Activated naive CD4-positive, alpha-beta T cell treated with anti-CD3 and anti-CD28 coated beads, Interleukin-2, amount 10 ng/mL, durations not matched to agents 7 days and 5 days (primary cell): Measurements from ENCODE around the gene SLC29A3.
A peak's percentile ranks its signal among the peaks of the same experiment; 100 is the strongest.

ENCODE experiments used
- CTCF ChIA-PET: fragments of 350-600 bp; sonication (Branson Sonifier 250); formaldehyde crosslinking; loops from one replicate; lab custom pipeline; 2021; ENCODE audit warnings: antibody characterized with exemption; lab: Charles Lee
- DNase-seq: peaks from one replicate; pipeline ENCODE4 v3.0.0-alpha.2; 2020
- H3K27ac Mint-ChIP-seq: one replicate; pipeline ENCODE4 v1.8.0; 2021; ENCODE audit warnings: mild to moderate bottlenecking, moderate library complexity, mixed read lengths
- H3K27me3 Mint-ChIP-seq: one replicate; pipeline ENCODE4 v1.8.0; 2021; ENCODE audit warnings: mild to moderate bottlenecking, mixed read lengths
- H3K36me3 Mint-ChIP-seq: one replicate; pipeline ENCODE4 v1.8.0; 2021; ENCODE audit warnings: mixed read lengths
- H3K4me1 Mint-ChIP-seq: one replicate; pipeline ENCODE4 v1.8.0; 2021; ENCODE audit warnings: mixed read lengths
- H3K4me3 Mint-ChIP-seq: one replicate; pipeline ENCODE4 v1.8.0; 2021; ENCODE audit warnings: mild to moderate bottlenecking, moderate library complexity, mixed read lengths
- H3K9me3 Mint-ChIP-seq: one replicate; pipeline ENCODE4 v1.8.0; 2021; ENCODE audit warnings: mixed read lengths

The SLC29A3 gene

GRCh38 chr10:71312811-71313789, 6.0 kb upstream of the SLC29A3 start:
- no peak overlapping the region for H3K27ac Mint-ChIP-seq
- CTCF ChIA-PET = interaction anchor here (0.6 to 6.6 kb wide), 11 partner anchors 17 to 498 kb away, joined by 3 to 60 read pairs (median 4); no protein-coding TSS in a partner anchor
- DNase-seq = no peak

GRCh38 chr10:71314028-71314693, 4.9 kb upstream of the SLC29A3 start:
- H3K27me3 Mint-ChIP-seq = peaks cover 43% of the 10 kb centered on the region
- no peak overlapping the region for H3K27ac Mint-ChIP-seq
- no peaks in the 10 kb centered on the region for H3K36me3 Mint-ChIP-seq
- CTCF ChIA-PET = interaction anchor here (0.6 to 6.6 kb wide), 18 partner anchors 9 to 497 kb away, joined by 3 to 60 read pairs (median 4); no protein-coding TSS in a partner anchor
- H3K4me3 Mint-ChIP-seq = no peak overlapping the region
- no peaks in the 10 kb centered on the region for H3K9me3 Mint-ChIP-seq
- peaks cover 27% of the 10 kb centered on the region for H3K4me1 Mint-ChIP-seq
- DNase-seq = peak; percentile 73

More at GRCh38 chr10:71312811-71313789, 6.0 kb upstream of the SLC29A3 start:
- no peaks in the 10 kb centered on the region for H3K36me3 Mint-ChIP-seq
- no peak overlapping the region for H3K4me3 Mint-ChIP-seq
- H3K27me3 Mint-ChIP-seq = peaks cover 45% of the 10 kb centered on the region
- H3K9me3 Mint-ChIP-seq = no peaks in the 10 kb centered on the region
- H3K4me1 Mint-ChIP-seq = peaks cover 23% of the 10 kb centered on the region

GRCh38 chr10:71314694-71315225, 4.3 kb upstream of the SLC29A3 start:
- no peaks in the 10 kb centered on the region for H3K36me3 Mint-ChIP-seq
- no peak for DNase-seq
- no peak overlapping the region for H3K27ac Mint-ChIP-seq
- CTCF ChIA-PET = interaction anchor here (0.7 to 6.6 kb wide), 16 partner anchors 9 to 581 kb away, joined by 3 to 60 read pairs (median 4); no protein-coding TSS in a partner anchor
- no peak overlapping the region for H3K4me3 Mint-ChIP-seq
- peaks cover 32% of the 10 kb centered on the region for H3K4me1 Mint-ChIP-seq
- no peaks in the 10 kb centered on the region for H3K9me3 Mint-ChIP-seq
- peaks cover 40% of the 10 kb centered on the region for H3K27me3 Mint-ChIP-seq

GRCh38 chr10:71316056-71316785, 2.8 kb upstream of the SLC29A3 start:
- H3K4me1 Mint-ChIP-seq = peaks cover 35% of the 10 kb centered on the region
- no peak overlapping the region for H3K4me3 Mint-ChIP-seq
- no peak for DNase-seq
- no peak overlapping the region for H3K27ac Mint-ChIP-seq
- no peaks in the 10 kb centered on the region for H3K36me3 Mint-ChIP-seq
- H3K27me3 Mint-ChIP-seq = peaks cover 31% of the 10 kb centered on the region
- no peaks in the 10 kb centered on the region for H3K9me3 Mint-ChIP-seq
- CTCF ChIA-PET = interaction anchor here (0.7 to 6.6 kb wide), 12 partner anchors 10 to 580 kb away, joined by 3 to 60 read pairs (median 4); no protein-coding TSS in a partner anchor

GRCh38 chr10:71316786-71317160, 2.3 kb upstream of the SLC29A3 start:
- Mint-ChIP-seq H3K4me3 (no peak overlapping the region), H3K27me3 (peaks cover 29% of the 10 kb centered on the region), H3K27ac (no peak overlapping the region), H3K9me3 (no peaks in the 10 kb centered on the region), H3K36me3 (no peaks in the 10 kb centered on the region), H3K4me1 (peaks cover 35% of the 10 kb centered on the region)
- no peak for DNase-seq
- CTCF ChIA-PET = interaction anchor here (1.3 to 6.6 kb wide), 5 partner anchors 45 to 495 kb away, joined by 3 to 60 read pairs (median 5); no protein-coding TSS in a partner anchor

GRCh38 chr10:71317739-71318138, 1.3 kb upstream of the SLC29A3 start:
- Mint-ChIP-seq H3K27ac (no peak overlapping the region), H3K27me3 (peaks cover 26% of the 10 kb centered on the region), H3K4me3 (no peak overlapping the region), H3K36me3 (no peaks in the 10 kb centered on the region), H3K9me3 (no peaks in the 10 kb centered on the region), H3K4me1 (peaks cover 35% of the 10 kb centered on the region)
- no peak for DNase-seq
- CTCF ChIA-PET = interaction anchor here (1.3 to 6.6 kb wide), 6 partner anchors 14 to 494 kb away, joined by 3 to 60 read pairs (median 4); no protein-coding TSS in a partner anchor

GRCh38 chr10:71319800-71320392, 837 bp downstream of the SLC29A3 start:
- peaks cover 11% of the 10 kb centered on the region for H3K36me3 Mint-ChIP-seq
- no peaks in the 10 kb centered on the region for H3K9me3 Mint-ChIP-seq
- H3K4me1 Mint-ChIP-seq = peaks cover 40% of the 10 kb centered on the region
- no peak for DNase-seq
- H3K4me3 Mint-ChIP-seq = peak overlapping the region; percentile 94
- CTCF ChIA-PET = interaction anchor here (0.9 to 2.4 kb wide), 12 partner anchors 9 to 519 kb away, joined by 3 to 14 read pairs (median 3); no protein-coding TSS in a partner anchor
- peaks cover 12% of the 10 kb centered on the region for H3K27me3 Mint-ChIP-seq
- H3K27ac Mint-ChIP-seq = no peak overlapping the region

GRCh38 chr10:71320592-71320991, 1.5 kb downstream of the SLC29A3 start:
- Mint-ChIP-seq H3K4me1 (peaks cover 39% of the 10 kb centered on the region), H3K27ac (no peak overlapping the region), H3K9me3 (no peaks in the 10 kb centered on the region), H3K4me3 (no peak overlapping the region), H3K27me3 (peaks cover 9% of the 10 kb centered on the region), H3K36me3 (peaks cover 11% of the 10 kb centered on the region)
- DNase-seq = no peak
- CTCF ChIA-PET = interaction anchor here (1.0 to 2.4 kb wide), 7 partner anchors 15 to 518 kb away, joined by 3 to 14 read pairs (median 3); no protein-coding TSS in a partner anchor

- Mint-ChIP-seq H3K4me1 (peaks cover 32% of the 10 kb centered on the region), H3K9me3 (no peaks in the 10 kb centered on the region), H3K36me3 (peaks cover 11% of the 10 kb centered on the region), H3K4me3 (no peak overlapping the region), H3K27ac (no peak overlapping the region), H3K27me3 (peaks cover 9% of the 10 kb centered on the region)
- no peak for DNase-seq
- CTCF ChIA-PET = interaction anchor here (0.6 to 0.9 kb wide), 2 partner anchors 29 to 451 kb away, joined by 3 read pairs; no protein-coding TSS in a partner anchor
Observed at GRCh38 chr10:71321386-71321785, 2.3 kb downstream of the SLC29A3 start.

GRCh38 chr10:71323407-71323806, 4.3 kb downstream of the SLC29A3 start:
- H3K9me3 Mint-ChIP-seq = no peaks in the 10 kb centered on the region
- H3K4me3 Mint-ChIP-seq = no peak overlapping the region
- DNase-seq = no peak
- H3K4me1 Mint-ChIP-seq = peaks cover 20% of the 10 kb centered on the region
- no peak overlapping the region for H3K27ac Mint-ChIP-seq
- CTCF ChIA-PET = interaction anchor here (0.9 to 1.8 kb wide), 2 partner anchors 8 to 58 kb away, joined by 4 to 6 read pairs; no protein-coding TSS in a partner anchor
- no peaks in the 10 kb centered on the region for H3K27me3 Mint-ChIP-seq
- peaks cover 11% of the 10 kb centered on the region for H3K36me3 Mint-ChIP-seq

GRCh38 chr10:71324743-71325142, 5.7 kb downstream of the SLC29A3 start:
- H3K9me3 Mint-ChIP-seq = no peaks in the 10 kb centered on the region
- CTCF ChIA-PET = interaction anchor here (1.4 kb wide), 1 partner anchor 244 kb away, joined by 4 read pairs; no protein-coding TSS in a partner anchor
- H3K36me3 Mint-ChIP-seq = peaks cover 11% of the 10 kb centered on the region
- H3K4me3 Mint-ChIP-seq = no peak overlapping the region
- DNase-seq = no peak
- H3K27me3 Mint-ChIP-seq = no peaks in the 10 kb centered on the region
- H3K4me1 Mint-ChIP-seq = peaks cover 11% of the 10 kb centered on the region
- H3K27ac Mint-ChIP-seq = no peak overlapping the region

GRCh38 chr10:71325267-71325666, 6.2 kb downstream of the SLC29A3 start:
- peaks cover 11% of the 10 kb centered on the region for H3K36me3 Mint-ChIP-seq
- CTCF ChIA-PET = interaction anchor here (0.8 to 1.4 kb wide), 2 partner anchors 244 to 371 kb away, joined by 3 to 4 read pairs; no protein-coding TSS in a partner anchor
- no peaks in the 10 kb centered on the region for H3K27me3 Mint-ChIP-seq
- no peak overlapping the region for H3K27ac Mint-ChIP-seq
- H3K4me1 Mint-ChIP-seq = peaks cover 9% of the 10 kb centered on the region
- H3K4me3 Mint-ChIP-seq = no peak overlapping the region
- H3K9me3 Mint-ChIP-seq = no peaks in the 10 kb centered on the region
- no peak for DNase-seq
